ENCODE measurements around the gene WWOX. TPM values are rescaled to one million over a fixed set of nuclear protein-coding genes. Genes with fewer than 3 reads are reported as not detected.

The WWOX gene
- total and polyA plus RNA-seq, 2 experiments from 2014 or later: 17.0 to 39.8 TPM

DNA sequence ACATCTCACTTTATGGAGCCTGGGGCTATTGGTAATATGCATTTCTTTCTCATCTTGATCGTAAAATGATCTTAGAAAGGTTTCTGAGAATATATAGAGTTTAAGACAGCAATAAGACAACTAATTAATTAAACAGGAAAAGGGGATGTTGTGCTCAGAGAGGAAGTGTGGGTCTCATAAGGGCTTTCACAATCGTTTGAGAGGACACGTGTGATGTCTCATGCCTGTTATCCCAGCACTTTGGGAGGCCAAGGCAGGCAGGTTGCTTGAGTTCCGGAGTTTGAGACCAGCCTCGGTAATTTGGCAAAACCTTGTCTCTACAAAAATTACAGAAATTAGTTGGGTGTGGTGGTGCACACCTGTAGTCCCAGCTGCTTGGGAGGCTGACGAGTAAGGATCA is 295.6 kb downstream of the WWOX start:
- Histone ChIP-seq H3K4me3 (no peak overlapping the region), H3K27ac (no peak overlapping the region), H4K20me1 (ENCODE audit: insufficient read depth, poor library complexity, severe bottlenecking) (no peaks in the 10 kb centered on the region), H3K4me1 (ENCODE audit: insufficient read depth) (no peaks in the 10 kb centered on the region), H2AFZ (no peak overlapping the region), H3K36me3 (replicated peaks; ENCODE audit: insufficient read depth, low read depth) (no peaks in the 10 kb centered on the region), H3K4me2 (no peak overlapping the region), H3K9me3 (ENCODE audit: low read depth) (no peaks in the 10 kb centered on the region), H3K79me2 (no peaks in the 10 kb centered on the region), H3K9me2 (replicated peaks; ENCODE audit: insufficient read depth) (no peaks in the 10 kb centered on the region), H3K27me3 (no peaks in the 10 kb centered on the region)
- no peak for DNase-seq (ENCODE audit: low spot score)
- TF ChIP-seq, protein P1, sequence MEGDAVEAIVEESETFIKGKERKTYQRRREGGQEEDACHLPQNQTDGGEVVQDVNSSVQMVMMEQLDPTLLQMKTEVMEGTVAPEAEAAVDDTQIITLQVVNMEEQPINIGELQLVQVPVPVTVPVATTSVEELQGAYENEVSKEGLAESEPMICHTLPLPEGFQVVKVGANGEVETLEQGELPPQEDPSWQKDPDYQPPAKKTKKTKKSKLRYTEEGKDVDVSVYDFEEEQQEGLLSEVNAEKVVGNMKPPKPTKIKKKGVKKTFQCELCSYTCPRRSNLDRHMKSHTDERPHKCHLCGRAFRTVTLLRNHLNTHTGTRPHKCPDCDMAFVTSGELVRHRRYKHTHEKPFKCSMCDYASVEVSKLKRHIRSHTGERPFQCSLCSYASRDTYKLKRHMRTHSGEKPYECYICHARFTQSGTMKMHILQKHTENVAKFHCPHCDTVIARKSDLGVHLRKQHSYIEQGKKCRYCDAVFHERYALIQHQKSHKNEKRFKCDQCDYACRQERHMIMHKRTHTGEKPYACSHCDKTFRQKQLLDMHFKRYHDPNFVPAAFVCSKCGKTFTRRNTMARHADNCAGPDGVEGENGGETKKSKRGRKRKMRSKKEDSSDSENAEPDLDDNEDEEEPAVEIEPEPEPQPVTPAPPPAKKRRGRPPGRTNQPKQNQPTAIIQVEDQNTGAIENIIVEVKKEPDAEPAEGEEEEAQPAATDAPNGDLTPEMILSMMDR (IDR thresholded peaks at IDR 0.05; ENCODE audit: poor library complexity): no peak
- TF ChIP-seq EZH2phosphoT487 (IDR thresholded peaks at IDR 0.05; ENCODE audit: low read depth, severe bottlenecking, unreplicated experiment) (no peak), EZH2 (IDR thresholded peaks at IDR 0.05; ENCODE audit: borderline replicate concordance) (no peak)
- 95% methylated on average over 6 of the region's 6 CpGs for WGBS (ENCODE audit: low lambda C conversion rate, missing lambda C conversion rate)

DNA sequence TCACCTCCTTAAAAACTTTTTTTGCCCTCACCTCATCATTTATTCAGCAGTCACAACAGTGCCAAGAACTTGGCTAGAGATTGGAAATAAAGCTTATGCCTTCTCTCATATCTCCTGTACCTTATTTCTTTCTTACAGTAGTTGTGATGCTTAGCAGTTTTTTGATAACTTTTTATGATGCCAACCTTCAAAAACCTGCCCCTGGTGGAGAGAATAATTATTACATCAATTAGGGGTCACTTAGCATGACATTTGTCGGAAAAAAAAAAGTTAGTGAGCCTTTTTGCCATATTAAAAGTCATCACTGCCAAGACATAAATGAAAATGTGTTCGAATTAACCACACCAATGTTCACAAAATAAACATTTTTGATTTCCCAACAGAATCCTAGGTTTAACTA is 296.6 kb downstream of the WWOX start:
- no peak overlapping the region for H3K4me3 ChIP-seq
- H3K4me2 ChIP-seq: no peak overlapping the region
- no peaks in the 10 kb centered on the region for H4K20me1 ChIP-seq (ENCODE audit: insufficient read depth, poor library complexity, severe bottlenecking)
- H2AFZ ChIP-seq: no peak overlapping the region
- TF ChIP-seq, protein P1 (IDR thresholded peaks at IDR 0.05; ENCODE audit: poor library complexity): no peak
- TF ChIP-seq EZH2 (IDR thresholded peaks at IDR 0.05; ENCODE audit: borderline replicate concordance) (no peak), EZH2phosphoT487 (IDR thresholded peaks at IDR 0.05; ENCODE audit: low read depth, severe bottlenecking, unreplicated experiment) (no peak)
- WGBS (ENCODE audit: low lambda C conversion rate, missing lambda C conversion rate): 84% methylated on average over 2 of the region's 2 CpGs
- no peak for DNase-seq (ENCODE audit: low spot score)
- H3K36me3 ChIP-seq (replicated peaks; ENCODE audit: insufficient read depth, low read depth): no peaks in the 10 kb centered on the region
- H3K27ac ChIP-seq: no peak overlapping the region
- no peaks in the 10 kb centered on the region for H3K4me1 ChIP-seq (ENCODE audit: insufficient read depth)
- no peaks in the 10 kb centered on the region for H3K9me2 ChIP-seq (replicated peaks; ENCODE audit: insufficient read depth)
- H3K79me2 ChIP-seq: no peaks in the 10 kb centered on the region
- H3K27me3 ChIP-seq: no peaks in the 10 kb centered on the region
- H3K9me3 ChIP-seq (ENCODE audit: low read depth): no peaks in the 10 kb centered on the region

DNA sequence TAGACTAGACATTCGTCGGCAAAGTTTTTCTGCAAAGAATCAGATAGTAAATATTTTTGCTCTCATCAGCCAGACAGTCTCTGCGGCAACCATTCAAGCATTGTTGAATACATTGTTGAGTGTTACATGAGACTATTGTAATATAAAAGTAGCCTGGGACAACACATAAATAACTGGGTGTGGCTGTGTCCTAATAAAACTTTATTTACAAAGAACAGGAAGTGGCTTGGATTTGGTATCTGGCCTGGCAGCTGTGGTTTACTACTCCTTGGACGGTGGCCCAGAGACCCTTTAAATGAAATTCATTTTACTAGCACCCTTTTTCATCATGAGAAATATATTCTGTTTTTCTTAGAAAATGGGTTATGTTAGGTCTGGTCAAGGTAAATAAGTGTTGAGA is 297.2 kb downstream of the WWOX start:
- no peak for DNase-seq (ENCODE audit: low spot score)
- no peaks in the 10 kb centered on the region for H3K79me2 ChIP-seq
- no peak overlapping the region for H3K4me3 ChIP-seq
- TF ChIP-seq EZH2 (IDR thresholded peaks at IDR 0.05; ENCODE audit: borderline replicate concordance) (no peak), EZH2phosphoT487 (IDR thresholded peaks at IDR 0.05; ENCODE audit: low read depth, severe bottlenecking, unreplicated experiment) (no peak)
- TF ChIP-seq, protein P1 (IDR thresholded peaks at IDR 0.05; ENCODE audit: poor library complexity): no peak
- no peak overlapping the region for H3K27ac ChIP-seq
- H2AFZ ChIP-seq: no peak overlapping the region
- no peaks in the 10 kb centered on the region for H3K9me3 ChIP-seq (ENCODE audit: low read depth)
- no peaks in the 10 kb centered on the region for H3K27me3 ChIP-seq
- no peaks in the 10 kb centered on the region for H3K36me3 ChIP-seq (replicated peaks; ENCODE audit: insufficient read depth, low read depth)
- H4K20me1 ChIP-seq (ENCODE audit: insufficient read depth, poor library complexity, severe bottlenecking): no peaks in the 10 kb centered on the region
- H3K4me1 ChIP-seq (ENCODE audit: insufficient read depth): no peaks in the 10 kb centered on the region
- no peak overlapping the region for H3K4me2 ChIP-seq
- WGBS (ENCODE audit: low lambda C conversion rate, missing lambda C conversion rate): 77% methylated on average over 4 of the region's 4 CpGs
- H3K9me2 ChIP-seq (replicated peaks; ENCODE audit: insufficient read depth): no peaks in the 10 kb centered on the region

DNA sequence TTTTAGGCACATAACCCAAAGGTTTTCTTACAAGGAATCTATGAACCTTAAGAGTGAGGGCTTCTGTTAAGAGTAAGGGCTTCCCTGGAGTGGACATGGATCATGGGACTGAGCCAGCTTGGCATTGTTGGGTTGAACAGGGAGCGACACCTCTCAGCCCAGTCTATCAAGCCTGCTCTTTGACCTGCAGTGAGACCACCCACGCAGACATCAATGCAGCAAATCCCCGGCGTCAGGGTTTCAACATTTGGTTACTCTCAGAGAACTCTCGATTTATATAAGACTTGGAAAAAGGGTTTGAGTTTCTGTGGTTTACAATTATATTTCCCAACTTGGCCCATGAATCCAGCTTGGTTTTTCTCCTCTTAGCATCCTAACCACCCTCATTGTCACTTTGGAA is 299.9 kb downstream of the WWOX start:
- H3K36me3 ChIP-seq (replicated peaks; ENCODE audit: insufficient read depth, low read depth): no peaks in the 10 kb centered on the region
- no peaks in the 10 kb centered on the region for H4K20me1 ChIP-seq (ENCODE audit: insufficient read depth, poor library complexity, severe bottlenecking)
- H3K4me2 ChIP-seq: no peak overlapping the region
- H2AFZ ChIP-seq: no peak overlapping the region
- no peak overlapping the region for H3K27ac ChIP-seq
- no peak for TF ChIP-seq EZH2 (IDR thresholded peaks at IDR 0.05; ENCODE audit: borderline replicate concordance)
- TF ChIP-seq, protein P1 (IDR thresholded peaks at IDR 0.05; ENCODE audit: poor library complexity): no peak
- no peak for TF ChIP-seq EZH2phosphoT487 (IDR thresholded peaks at IDR 0.05; ENCODE audit: low read depth, severe bottlenecking, unreplicated experiment)
- no peak for DNase-seq (ENCODE audit: low spot score)
- no peaks in the 10 kb centered on the region for H3K27me3 ChIP-seq
- H3K9me3 ChIP-seq (ENCODE audit: low read depth): no peaks in the 10 kb centered on the region
- no peaks in the 10 kb centered on the region for H3K79me2 ChIP-seq
- no peaks in the 10 kb centered on the region for H3K9me2 ChIP-seq (replicated peaks; ENCODE audit: insufficient read depth)
- 76% methylated on average over 5 of the region's 5 CpGs for WGBS (ENCODE audit: low lambda C conversion rate, missing lambda C conversion rate)
- no peaks in the 10 kb centered on the region for H3K4me1 ChIP-seq (ENCODE audit: insufficient read depth)
- H3K4me3 ChIP-seq: no peak overlapping the region

All from hepatocyte (in vitro differentiated cells).